ENCODE results near the gene RBM44.

The RBM44 gene

GRCh38 chr2:237816531-237816930 lies 18.0 kb downstream of the RBM44 start:
- DNase-seq (ENCODE audit: insufficient read length, low spot score): no peak
- FAIRE-seq: no peak
- TF ChIP-seq POLR2AphosphoS5 (IDR thresholded peaks at IDR 0.05; ENCODE audit: low read depth, low read length) (no peak), PAX5 (IDR thresholded peaks at IDR 0.05; ENCODE audit: insufficient read depth, low read length, severe bottlenecking) (no peak), TAF1 (IDR thresholded peaks at IDR 0.05; ENCODE audit: low read depth, low read length) (no peak), POLR2A (IDR thresholded peaks at IDR 0.05; ENCODE audit: low read depth, low read length) (no peak), SPI1 (IDR thresholded peaks at IDR 0.05; ENCODE audit: low read depth, low read length) (no peak), POU2F2 (IDR thresholded peaks at IDR 0.05; ENCODE audit: low read depth, low read length) (no peak)

GRCh38 chr2:237818066-237818473 lies 19.5 kb downstream of the RBM44 start:
- TF ChIP-seq SPI1 (IDR thresholded peaks at IDR 0.05; ENCODE audit: low read depth, low read length) (no peak), PAX5 (IDR thresholded peaks at IDR 0.05; ENCODE audit: insufficient read depth, low read length, severe bottlenecking) (no peak), TAF1 (IDR thresholded peaks at IDR 0.05; ENCODE audit: low read depth, low read length) (no peak), POLR2AphosphoS5 (IDR thresholded peaks at IDR 0.05; ENCODE audit: low read depth, low read length) (no peak), POU2F2 (IDR thresholded peaks at IDR 0.05; ENCODE audit: low read depth, low read length) (no peak), POLR2A (IDR thresholded peaks at IDR 0.05; ENCODE audit: low read depth, low read length) (no peak)
- FAIRE-seq (peak; percentile 33), DNase-seq (ENCODE audit: insufficient read length, low spot score) (no peak)

GRCh38 chr2:237819231-237819630 lies 20.7 kb downstream of the RBM44 start:
- FAIRE-seq: no peak
- DNase-seq (ENCODE audit: insufficient read length, low spot score): no peak
- TF ChIP-seq POLR2A (IDR thresholded peaks at IDR 0.05; ENCODE audit: low read depth, low read length) (no peak), SPI1 (IDR thresholded peaks at IDR 0.05; ENCODE audit: low read depth, low read length) (0 out of 2 replicates have a peak, but pooled peaks have one; percentile 7)

GRCh38 chr2:237820421-237820820 lies 21.8 kb downstream of the RBM44 start:
- TF ChIP-seq PAX5 (IDR thresholded peaks at IDR 0.05; ENCODE audit: insufficient read depth, low read length, severe bottlenecking) (no peak), POLR2AphosphoS5 (IDR thresholded peaks at IDR 0.05; ENCODE audit: low read depth, low read length) (no peak), TAF1 (IDR thresholded peaks at IDR 0.05; ENCODE audit: low read depth, low read length) (no peak), SPI1 (IDR thresholded peaks at IDR 0.05; ENCODE audit: low read depth, low read length) (no peak), POU2F2 (IDR thresholded peaks at IDR 0.05; ENCODE audit: low read depth, low read length) (no peak), POLR2A (IDR thresholded peaks at IDR 0.05; ENCODE audit: low read depth, low read length) (no peak)
- DNase-seq (ENCODE audit: insufficient read length, low spot score) (no peak), FAIRE-seq (no peak)

- no peak for FAIRE-seq
- TF ChIP-seq POLR2AphosphoS5 (IDR thresholded peaks at IDR 0.05; ENCODE audit: low read depth, low read length) (no peak), PAX5 (IDR thresholded peaks at IDR 0.05; ENCODE audit: insufficient read depth, low read length, severe bottlenecking) (no peak), SPI1 (IDR thresholded peaks at IDR 0.05; ENCODE audit: low read depth, low read length) (no peak), POU2F2 (IDR thresholded peaks at IDR 0.05; ENCODE audit: low read depth, low read length) (no peak), POLR2A (IDR thresholded peaks at IDR 0.05; ENCODE audit: low read depth, low read length) (no peak), TAF1 (IDR thresholded peaks at IDR 0.05; ENCODE audit: low read depth, low read length) (no peak)
Observed at GRCh38 chr2:237823544-237823943, 25.0 kb downstream of the RBM44 start.

GRCh38 chr2:237824085-237824484 lies 25.5 kb downstream of the RBM44 start:
- TF ChIP-seq POLR2AphosphoS5 (IDR thresholded peaks at IDR 0.05; ENCODE audit: low read depth, low read length) (no peak), POLR2A (IDR thresholded peaks at IDR 0.05; ENCODE audit: low read depth, low read length) (no peak), POU2F2 (IDR thresholded peaks at IDR 0.05; ENCODE audit: low read depth, low read length) (no peak), PAX5 (IDR thresholded peaks at IDR 0.05; ENCODE audit: insufficient read depth, low read length, severe bottlenecking) (no peak), SPI1 (IDR thresholded peaks at IDR 0.05; ENCODE audit: low read depth, low read length) (no peak), TAF1 (IDR thresholded peaks at IDR 0.05; ENCODE audit: low read depth, low read length) (no peak)
- FAIRE-seq: no peak
- DNase-seq (ENCODE audit: insufficient read length, low spot score): no peak

More at GRCh38 chr2:237823544-237823943, 25.0 kb downstream of the RBM44 start:
- no peak for DNase-seq (ENCODE audit: insufficient read length, low spot score)

- TF ChIP-seq POLR2A (IDR thresholded peaks at IDR 0.05; ENCODE audit: low read depth, low read length) (no peak), POU2F2 (IDR thresholded peaks at IDR 0.05; ENCODE audit: low read depth, low read length) (no peak), TAF1 (IDR thresholded peaks at IDR 0.05; ENCODE audit: low read depth, low read length) (no peak), PAX5 (IDR thresholded peaks at IDR 0.05; ENCODE audit: insufficient read depth, low read length, severe bottlenecking) (no peak), POLR2AphosphoS5 (IDR thresholded peaks at IDR 0.05; ENCODE audit: low read depth, low read length) (no peak), SPI1 (IDR thresholded peaks at IDR 0.05; ENCODE audit: low read depth, low read length) (no peak)
- no peak for DNase-seq (ENCODE audit: insufficient read length, low spot score)
- no peak for FAIRE-seq
Observed at GRCh38 chr2:237827421-237827987, 28.9 kb downstream of the RBM44 start.

- no peak for TF ChIP-seq PAX5 (IDR thresholded peaks at IDR 0.05; ENCODE audit: insufficient read depth, low read length, severe bottlenecking)
- TF ChIP-seq SPI1 (IDR thresholded peaks at IDR 0.05; ENCODE audit: low read depth, low read length): no peak
- no peak for TF ChIP-seq POLR2A (IDR thresholded peaks at IDR 0.05; ENCODE audit: low read depth, low read length)
- no peak for TF ChIP-seq POU2F2 (IDR thresholded peaks at IDR 0.05; ENCODE audit: low read depth, low read length)
- no peak for TF ChIP-seq POLR2AphosphoS5 (IDR thresholded peaks at IDR 0.05; ENCODE audit: low read depth, low read length)
- no peak for TF ChIP-seq TAF1 (IDR thresholded peaks at IDR 0.05; ENCODE audit: low read depth, low read length)
- FAIRE-seq (no peak), DNase-seq (ENCODE audit: insufficient read length, low spot score) (no peak)
Observed at GRCh38 chr2:237830522-237830921, 31.9 kb downstream of the RBM44 start.

- TF ChIP-seq POU2F2 (IDR thresholded peaks at IDR 0.05; ENCODE audit: low read depth, low read length) (no peak), SPI1 (IDR thresholded peaks at IDR 0.05; ENCODE audit: low read depth, low read length) (no peak), POLR2A (IDR thresholded peaks at IDR 0.05; ENCODE audit: low read depth, low read length) (no peak)
- FAIRE-seq: no peak
- DNase-seq (ENCODE audit: insufficient read length, low spot score): no peak
Observed at GRCh38 chr2:237833546-237833945, 35.0 kb downstream of the RBM44 start.

GRCh38 chr2:237835372-237835771 lies 36.8 kb downstream of the RBM44 start:
- no peak for TF ChIP-seq TAF1 (IDR thresholded peaks at IDR 0.05; ENCODE audit: low read depth, low read length)
- no peak for TF ChIP-seq POLR2AphosphoS5 (IDR thresholded peaks at IDR 0.05; ENCODE audit: low read depth, low read length)
- no peak for TF ChIP-seq POU2F2 (IDR thresholded peaks at IDR 0.05; ENCODE audit: low read depth, low read length)
- no peak for TF ChIP-seq PAX5 (IDR thresholded peaks at IDR 0.05; ENCODE audit: insufficient read depth, low read length, severe bottlenecking)
- no peak for TF ChIP-seq POLR2A (IDR thresholded peaks at IDR 0.05; ENCODE audit: low read depth, low read length)
- TF ChIP-seq SPI1 (IDR thresholded peaks at IDR 0.05; ENCODE audit: low read depth, low read length): no peak
- DNase-seq (ENCODE audit: insufficient read length, low spot score): no peak
- FAIRE-seq: no peak
